H9 (cell line): Measurements from ENCODE around the gene UCP3. TPM values are rescaled to one million over a fixed set of nuclear protein-coding genes. Genes with fewer than 3 reads are reported as not detected.

Experiments used
- DNase-seq: peaks from one replicate; pipeline ENCODE4 v3.0.0-alpha.2; 2017
- H2AFZ ChIP-seq: one replicate; pipeline ENCODE4 v1.6.1; 2013; ENCODE audit warnings: mild to moderate bottlenecking, low read length, control low read depth, moderate library complexity
- H2AK5ac ChIP-seq: 2 replicates; pipeline ENCODE4 v1.6.1; 2013; ENCODE audit warnings: low read length, control low read depth, mixed read lengths; ENCODE audit not compliant: insufficient read length
- H2BK120ac ChIP-seq: one replicate; pipeline ENCODE4 v1.6.1; 2013; ENCODE audit warnings: low read depth, mild to moderate bottlenecking, low read length, control low read depth, inconsistent platforms; ENCODE audit not compliant: poor library complexity, severe bottlenecking
- H2BK12ac ChIP-seq: 2 replicates; pipeline ENCODE4 v1.6.1; 2013; ENCODE audit warnings: low read length, control low read depth, mixed read lengths, low read depth; ENCODE audit not compliant: insufficient read length
- H2BK15ac ChIP-seq: 2 replicates; pipeline ENCODE4 v1.6.1; 2013; ENCODE audit warnings: low read depth, low read length, control low read depth
- H2BK20ac ChIP-seq: one replicate; pipeline ENCODE4 v1.6.1; 2013; ENCODE audit warnings: low read depth, mild to moderate bottlenecking, low read length, control low read depth, inconsistent platforms; ENCODE audit not compliant: poor library complexity, severe bottlenecking
- H2BK5ac ChIP-seq: 2 replicates; pipeline ENCODE4 v1.6.1; 2013; ENCODE audit warnings: low read length, control low read depth, mixed read lengths; ENCODE audit not compliant: insufficient read length
- H3K14ac ChIP-seq: 2 replicates; pipeline ENCODE4 v1.6.1; 2013; ENCODE audit warnings: low read length, control low read depth; ENCODE audit not compliant: insufficient read depth
- H3K18ac ChIP-seq: 2 replicates; pipeline ENCODE4 v1.6.1; 2013; ENCODE audit warnings: low read depth, mild to moderate bottlenecking, mixed read lengths, low read length, control low read depth; ENCODE audit not compliant: insufficient read length
- H3K23ac ChIP-seq: 2 replicates; pipeline ENCODE4 v1.6.1; 2013; ENCODE audit warnings: low read length, control low read depth, mixed read lengths, low read depth; ENCODE audit not compliant: insufficient read length
- H3K23me2 ChIP-seq: 2 replicates; pipeline ENCODE4 v1.6.1; 2013; ENCODE audit warnings: low read depth, mild to moderate bottlenecking, mixed read lengths, low read length, control low read depth; ENCODE audit not compliant: insufficient read length, poor library complexity, severe bottlenecking
- H3K27ac ChIP-seq: 2 replicates; pipeline ENCODE4 v1.5.1; 2013; ENCODE audit warnings: low read length, control low read depth, mixed read lengths, low read depth; ENCODE audit not compliant: insufficient read length
- H3K27me3 ChIP-seq: 2 replicates; pipeline ENCODE4 v1.6.1; 2013; ENCODE audit warnings: low read length, control low read depth, inconsistent platforms; ENCODE audit not compliant: insufficient read depth
- H3K4ac ChIP-seq: 2 replicates; pipeline ENCODE4 v1.6.1; 2013; ENCODE audit warnings: low read depth, mild to moderate bottlenecking, control low read depth, inconsistent platforms, low read length, moderate library complexity
- H3K4me1 ChIP-seq: 2 replicates; pipeline ENCODE4 v1.6.1; 2013; ENCODE audit warnings: low read length, control low read depth, inconsistent platforms; ENCODE audit not compliant: insufficient read depth
- H3K4me2 ChIP-seq: 2 replicates; pipeline ENCODE4 v1.6.1; 2013; ENCODE audit warnings: low read length, control low read depth, mixed read lengths; ENCODE audit not compliant: insufficient read length, insufficient read depth
- H3K56ac ChIP-seq: 2 replicates; pipeline ENCODE4 v1.6.1; 2013; ENCODE audit warnings: low read depth, mild to moderate bottlenecking, mixed read lengths, low read length, control low read depth; ENCODE audit not compliant: insufficient read length
- H3K79me1 ChIP-seq: 2 replicates; pipeline ENCODE4 v1.6.1; 2013; ENCODE audit warnings: low read depth, mild to moderate bottlenecking, moderate library complexity, low read length, control low read depth, inconsistent platforms; ENCODE audit not compliant: insufficient read depth, poor library complexity, severe bottlenecking
- H3K79me2 ChIP-seq: 2 replicates; pipeline ENCODE4 v1.6.1; 2013; ENCODE audit warnings: low read length, control low read depth, inconsistent platforms; ENCODE audit not compliant: insufficient read depth
- H3K9ac ChIP-seq: 2 replicates; pipeline ENCODE4 v1.6.1; 2013; ENCODE audit warnings: low read length, control low read depth, mixed read lengths; ENCODE audit not compliant: insufficient read length; ENCODE audit errors: extremely low read depth
- H3K9me3 ChIP-seq: one replicate; pipeline ENCODE4 v1.6.1; 2013; ENCODE audit warnings: low read depth, low read length, inconsistent platforms; ENCODE audit not compliant: control insufficient read depth
- H3T11ph ChIP-seq: one replicate; pipeline ENCODE4 v1.6.1; 2013; ENCODE audit warnings: mild to moderate bottlenecking, low read length, control low read depth, inconsistent platforms
- H4K20me1 ChIP-seq: one replicate; pipeline ENCODE4 v1.6.1; 2013; ENCODE audit not compliant: control insufficient read depth, insufficient read length, insufficient read depth
- H4K5ac ChIP-seq: 2 replicates; pipeline ENCODE4 v1.6.1; 2013; ENCODE audit warnings: low read depth, mild to moderate bottlenecking, mixed read lengths, low read length, control low read depth; ENCODE audit not compliant: insufficient read length
- H4K8ac ChIP-seq: replicated peaks from 2 replicates; pipeline ENCODE4 v1.6.1; 2013; ENCODE audit warnings: low read length, control low read depth, mixed read lengths, low read depth; ENCODE audit not compliant: insufficient read length
- H4K91ac ChIP-seq: 2 replicates; pipeline ENCODE4 v1.6.1; 2013; ENCODE audit warnings: low read depth, mild to moderate bottlenecking, moderate library complexity, mixed read lengths, low read length, control low read depth; ENCODE audit not compliant: insufficient read length
- H3K27ac Mint-ChIP-seq, 3 experiments: 2 replicates in 2 of 3; 3 replicates in 1 of 3; pipeline ENCODE4 v1.8.0; 2020 to 2021; ENCODE audit warnings: mixed read lengths in 3 of 3, mild to moderate bottlenecking in 1 of 3, moderate library complexity in 1 of 3
- H3K27me3 Mint-ChIP-seq: 2 replicates; pipeline ENCODE4 v1.8.0; 2021; ENCODE audit warnings: low read depth, mild to moderate bottlenecking, moderate library complexity, mixed read lengths
- H3K36me3 Mint-ChIP-seq, 3 experiments: 2 replicates in 2 of 3; 3 replicates in 1 of 3; pipeline ENCODE4 v1.8.0; 2020 to 2021; ENCODE audit warnings: low read depth in 3 of 3, mixed read lengths in 3 of 3; ENCODE audit not compliant: insufficient read depth in 1 of 3
- H3K4me1 Mint-ChIP-seq, 2 experiments: 2 replicates each; pipeline ENCODE4 v1.8.0; 2020; ENCODE audit warnings: mixed read lengths in 2 of 2
- H3K4me3 Mint-ChIP-seq, 2 experiments: 2 replicates in 1 of 2; 3 replicates in 1 of 2; pipeline ENCODE4 v1.8.0; 2020 to 2021; ENCODE audit warnings: mild to moderate bottlenecking in 2 of 2, mixed read lengths in 2 of 2, moderate library complexity in 1 of 2
- H3K9me3 Mint-ChIP-seq, 2 experiments: 2 replicates in 1 of 2; 3 replicates in 1 of 2; pipeline ENCODE4 v1.8.0; 2020; ENCODE audit warnings: mild to moderate bottlenecking in 2 of 2, mixed read lengths in 2 of 2, moderate library complexity in 1 of 2
- CTCF ChIP-seq: fragments of 200-600 bp; sonication (generic); conservative IDR thresholded peaks from 3 replicates; pipeline ENCODE4 v1.8.0; 2021; ENCODE audit warnings: antibody characterized with exemption, mild to moderate bottlenecking
- WGBS: extraction: QIAGEN DNeasy Blood & Tissue Kit; methylation state at CpG from one replicate; pipeline ENCODE4 v1.1.7; 2013; ENCODE audit warnings: missing lambda C conversion rate, low lambda C conversion rate, mixed read lengths; ENCODE audit not compliant: insufficient read length; ENCODE audit errors: extremely low coverage; 5-methylcytosine and 5-hydroxymethylcytosine counted together
- total RNA-seq: library from RNA; stranded (reverse); gene quantifications from 2 replicates; pipeline ENCODE4 v1.2.1, GENCODE V29; 2021

Gene UCP3
- total RNA-seq, 1 experiment from 2014 or later, result 0.85 TPM

GRCh38 chr11:73971175-73971719 is 37.6 kb downstream of the UCP3 start:
- no peak overlapping the region for H4K5ac ChIP-seq
- no peak for DNase-seq
- no peak for TF ChIP-seq CTCF
- H3K14ac ChIP-seq, result no peak overlapping the region
- no peak overlapping the region for H2BK20ac ChIP-seq
- H2BK5ac ChIP-seq, result no peak overlapping the region
- no peak overlapping the region for H3K4ac ChIP-seq
- H3K9ac ChIP-seq, result no peak overlapping the region
- H2BK15ac ChIP-seq, result no peak overlapping the region
- no peaks in the 10 kb centered on the region for H4K20me1 ChIP-seq
- no peaks in the 10 kb centered on the region for H3K79me1 ChIP-seq
- no peak overlapping the region for H3K56ac ChIP-seq
- H3K9me3 ChIP-seq, result no peaks in the 10 kb centered on the region
- H2AFZ ChIP-seq, result no peak overlapping the region
- WGBS, result no CpG with 5 or more reads among the region's 6 CpGs
- H4K8ac ChIP-seq, result no peak overlapping the region
- no peak overlapping the region for H3K4me2 ChIP-seq
- H3K79me2 ChIP-seq, result no peaks in the 10 kb centered on the region
- H3T11ph ChIP-seq, result no peak overlapping the region
- no peak overlapping the region for H4K91ac ChIP-seq
- peaks cover 2% of the 10 kb centered on the region for H3K27me3 Mint-ChIP-seq
- H2BK12ac ChIP-seq, result no peak overlapping the region
- H3K27ac Mint-ChIP-seq, result peak overlapping the region in 1 of 3 experiments; percentile 70; a peak in 2 of 7 replicates
- H3K4me1 Mint-ChIP-seq, result peaks cover 0 to 5% of the 10 kb centered on the region in 2 experiments; a peak in 1 of 4 replicates
- H3K18ac ChIP-seq, result no peak overlapping the region
- H3K23ac ChIP-seq, result no peak overlapping the region
- no peaks in the 10 kb centered on the region for H3K27me3 ChIP-seq
- no peaks in the 10 kb centered on the region for H3K23me2 ChIP-seq
- H3K9me3 Mint-ChIP-seq, result no peaks in the 10 kb centered on the region
- H2BK120ac ChIP-seq, result no peak overlapping the region
- H3K4me3 Mint-ChIP-seq, result no peak overlapping the region
- no peaks in the 10 kb centered on the region for H3K4me1 ChIP-seq
- H3K27ac ChIP-seq, result no peak overlapping the region
- H3K36me3 Mint-ChIP-seq, result peaks cover 17 to 26% (median 25%) of the 10 kb centered on the region in 3 experiments; a peak in 6 of 7 replicates
- H2AK5ac ChIP-seq, result no peak overlapping the region
